GM18498 (cell line): Measurements from ENCODE around the gene FTO.

Experiments used
- ATAC-seq: cut with Tn5 transposase; IDR thresholded peaks from one replicate; pipeline ENCODE4 v1.9.1; 2021; ENCODE audit warnings: mild to moderate bottlenecking, moderate library complexity; ENCODE audit not compliant: unreplicated experiment

FTO gene

DNA sequence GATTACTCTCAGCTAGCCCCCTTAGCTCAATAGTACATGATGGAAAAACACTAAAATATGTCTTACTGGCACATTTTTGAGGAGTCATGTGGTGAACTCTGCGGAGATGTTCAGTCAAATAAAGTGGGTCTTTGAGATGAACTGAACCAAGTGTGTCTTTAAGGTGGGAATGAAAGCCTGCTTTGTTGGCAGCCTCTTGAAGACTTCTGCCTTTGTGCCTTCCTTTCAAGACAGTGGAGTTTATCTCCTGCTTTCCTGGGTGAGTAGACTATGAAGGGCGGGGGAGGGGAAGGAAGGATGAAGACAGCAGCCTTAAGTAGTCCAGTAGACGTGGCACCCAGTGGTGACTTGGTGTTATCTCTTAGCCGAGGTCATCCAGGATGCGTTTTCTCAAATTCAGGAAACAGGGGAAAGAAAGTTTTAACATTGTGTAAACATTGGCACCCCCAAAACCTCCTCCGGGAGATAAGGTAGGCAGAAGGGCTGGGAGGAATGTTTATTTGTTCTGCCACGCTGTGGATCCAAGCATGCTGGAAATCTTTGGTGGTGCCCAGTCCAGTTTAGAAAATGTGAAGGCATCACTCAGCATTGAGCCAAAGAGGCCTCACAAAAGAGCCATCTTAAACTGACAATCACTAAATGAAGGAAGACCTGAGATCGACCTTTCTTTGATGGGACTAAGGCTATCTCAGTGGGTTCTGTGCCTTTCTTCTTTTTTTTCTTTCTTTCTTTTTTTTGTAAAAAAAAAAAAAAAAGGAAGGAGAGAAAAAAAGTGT, 220.6 kb downstream of the FTO start:
- ATAC-seq, result no peak

DNA sequence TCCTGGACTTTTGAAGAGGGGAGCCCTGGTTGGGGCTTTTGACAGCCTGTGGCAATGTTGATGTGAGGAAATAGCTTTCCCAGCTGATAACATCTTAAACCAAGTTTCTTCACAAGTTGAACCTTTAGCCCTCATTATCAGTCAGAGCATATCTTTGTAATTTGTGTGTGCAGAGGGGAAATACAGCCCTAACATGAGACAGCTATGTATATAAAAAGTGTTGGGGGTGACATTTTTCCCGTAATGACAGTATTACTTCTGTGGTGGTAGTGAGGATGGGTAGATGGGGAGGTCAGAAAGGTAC, 221.1 kb downstream of the FTO start:
- ATAC-seq, result no peak

DNA sequence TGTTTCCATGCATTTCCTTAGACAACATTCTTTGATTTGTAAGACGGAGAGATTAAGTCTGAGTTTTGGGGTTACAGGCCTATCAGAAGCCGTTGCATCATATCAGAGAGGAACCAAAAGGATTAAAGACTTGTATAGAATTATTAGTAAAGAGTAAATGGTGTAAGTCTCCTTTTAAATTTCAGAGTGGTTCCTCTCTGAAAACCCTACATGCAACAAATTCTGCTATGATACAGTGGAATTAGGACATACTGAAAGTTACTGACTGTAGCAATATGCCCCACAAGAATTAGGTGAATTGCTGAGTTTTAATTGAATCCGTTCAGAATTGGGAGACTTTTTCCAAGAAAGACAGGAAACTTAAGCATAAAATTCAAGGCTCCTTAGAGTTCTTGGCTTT, 221.6 kb downstream of the FTO start:
- ATAC-seq, result no peak

DNA sequence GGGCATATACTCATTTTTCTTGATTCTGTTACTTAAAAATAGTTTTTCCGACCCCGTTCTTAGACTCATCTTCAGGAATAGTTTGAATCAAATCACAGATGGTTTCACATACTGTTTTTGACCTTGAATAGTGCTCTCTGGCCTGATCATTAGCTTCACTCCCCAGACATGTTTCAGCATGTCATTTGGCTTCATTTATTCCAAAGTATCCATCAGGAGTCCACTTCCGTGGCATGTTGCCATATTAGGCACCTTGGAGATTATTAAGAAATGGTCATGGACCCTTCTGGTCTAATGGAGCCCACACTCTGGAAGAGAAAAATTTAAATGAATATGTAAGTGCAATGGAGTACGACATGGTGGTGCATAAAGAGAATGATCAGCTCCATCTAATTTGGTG, 222.3 kb downstream of the FTO start:
- no peak for ATAC-seq

DNA sequence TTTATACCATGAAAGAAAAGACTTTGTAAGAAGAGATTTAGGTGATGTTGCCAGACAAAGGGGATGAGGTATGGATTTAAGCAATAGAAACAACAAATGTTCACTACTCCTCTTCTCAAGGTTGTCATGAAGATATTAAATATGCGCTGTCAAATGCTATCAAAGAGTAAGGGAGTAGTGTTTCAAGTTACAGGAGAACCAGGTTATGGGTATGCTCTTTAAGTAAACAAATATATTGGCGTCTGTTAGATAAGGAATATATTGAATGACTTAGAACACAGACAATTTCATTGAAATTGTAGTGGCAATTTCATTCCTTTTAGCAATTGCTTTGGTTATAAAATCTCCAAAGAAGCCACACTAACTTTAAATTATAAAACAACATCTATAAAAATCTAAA, 229.0 kb downstream of the FTO start:
- ATAC-seq, result no peak

DNA sequence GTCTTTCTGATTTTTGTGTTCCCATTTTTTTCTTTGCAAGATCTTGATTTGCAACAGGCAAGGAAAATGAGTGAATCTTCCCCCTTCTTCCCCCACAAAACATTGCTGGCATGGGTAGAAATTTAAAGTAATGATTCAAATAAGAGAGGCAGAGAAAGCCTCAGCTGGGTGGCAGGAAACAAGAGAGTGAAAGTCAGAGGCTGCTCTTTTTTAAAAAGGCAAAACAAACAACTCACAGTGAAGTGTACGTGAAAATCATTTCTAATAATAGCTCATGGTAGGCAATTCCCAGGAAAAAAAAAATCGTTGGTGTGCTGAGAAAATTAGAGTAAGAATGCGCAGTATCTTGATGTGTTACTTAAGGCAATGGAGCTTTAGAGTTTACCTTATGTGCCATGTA, 229.5 kb downstream of the FTO start:
- no peak for ATAC-seq

DNA sequence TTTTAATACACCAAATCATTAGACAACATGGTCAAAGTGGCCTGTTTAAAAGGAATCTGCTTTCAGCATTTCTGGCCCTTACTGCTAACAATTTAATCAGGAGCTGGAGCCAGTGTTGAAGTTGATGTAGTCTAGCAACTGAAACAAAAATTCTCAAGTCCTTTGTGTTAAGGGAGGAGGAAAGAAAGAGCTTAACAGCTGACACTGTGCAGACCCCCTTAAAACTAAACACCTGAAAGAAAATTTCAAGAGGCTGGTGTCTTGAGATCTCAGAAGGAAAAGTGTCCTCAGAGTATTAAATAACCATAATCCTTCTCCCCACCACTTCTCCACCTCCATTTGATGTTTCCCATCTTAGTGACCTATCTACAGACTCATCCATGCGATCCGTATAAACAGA, 232.1 kb downstream of the FTO start:
- no peak for ATAC-seq

DNA sequence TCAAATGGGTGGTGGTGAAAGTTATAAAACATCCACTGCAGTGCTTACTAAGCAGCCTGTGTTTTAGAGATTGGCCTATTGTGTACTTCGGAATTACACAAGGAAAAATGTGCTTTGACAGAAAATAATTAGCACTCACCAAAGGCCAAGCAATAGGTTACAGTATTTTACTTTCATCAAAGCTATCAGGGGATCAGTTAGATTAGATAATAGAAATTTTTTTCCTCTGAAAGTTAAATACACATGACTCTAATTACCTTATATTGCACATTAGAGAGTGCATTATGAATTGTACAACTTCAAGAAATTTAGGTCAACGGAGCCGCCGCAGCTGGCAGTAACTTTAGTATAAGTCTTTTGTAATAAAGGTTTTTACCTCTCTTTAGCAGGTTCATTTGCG, 232.6 kb downstream of the FTO start:
- no peak for ATAC-seq

DNA sequence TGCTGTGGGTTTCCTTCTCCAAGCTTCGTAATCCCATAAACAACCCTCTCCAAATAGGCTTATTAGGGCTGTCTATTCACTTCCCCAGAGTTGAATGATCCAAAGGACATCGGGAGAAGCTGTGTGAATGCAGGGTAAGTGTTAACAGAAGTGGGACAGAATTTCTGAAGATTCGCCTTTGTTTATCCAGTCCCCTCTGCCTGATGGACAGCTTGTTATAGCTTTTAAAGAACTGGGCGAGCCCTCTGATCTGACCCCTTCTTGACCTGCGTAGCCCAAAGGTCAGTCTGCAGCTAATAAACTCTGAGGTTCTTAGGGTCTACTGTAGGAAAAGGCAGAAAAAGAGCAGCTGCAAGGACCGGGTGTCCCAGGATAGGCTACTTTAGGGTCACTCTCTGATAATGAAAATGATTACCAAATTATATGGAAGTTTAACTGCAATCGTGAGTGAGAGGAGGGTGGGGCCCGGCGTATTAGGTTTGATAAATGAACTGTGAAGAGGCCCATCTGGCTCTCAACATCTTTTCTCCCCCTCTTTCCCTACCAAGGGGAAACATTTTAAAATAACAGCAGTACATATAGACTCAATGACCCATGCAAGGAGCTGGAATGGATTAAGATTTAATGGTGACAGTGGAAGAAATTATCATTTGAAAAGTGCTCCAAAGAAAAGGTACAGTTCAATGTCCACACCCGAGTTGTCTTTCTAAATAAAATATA, 233.4 kb downstream of the FTO start:
- no peak for ATAC-seq

DNA sequence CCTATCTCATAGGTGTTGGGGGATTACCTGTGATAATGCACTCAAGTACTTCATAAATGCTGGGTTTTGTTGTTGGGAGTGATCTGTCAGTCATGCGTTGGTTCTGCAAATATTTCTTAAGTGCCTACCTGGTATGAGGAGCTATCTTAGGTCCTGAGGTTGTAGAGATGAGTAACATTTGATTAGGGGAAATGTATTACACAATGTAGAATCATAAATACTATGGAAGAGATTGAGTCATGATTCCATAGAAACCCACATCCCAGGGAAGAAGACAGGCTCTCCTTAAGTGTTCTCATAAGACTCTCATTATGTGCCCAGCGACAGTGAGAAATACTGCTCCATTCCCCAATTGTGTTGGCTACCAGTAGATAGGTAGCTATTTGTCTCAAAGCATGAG, 240.1 kb downstream of the FTO start:
- ATAC-seq, result no peak

DNA sequence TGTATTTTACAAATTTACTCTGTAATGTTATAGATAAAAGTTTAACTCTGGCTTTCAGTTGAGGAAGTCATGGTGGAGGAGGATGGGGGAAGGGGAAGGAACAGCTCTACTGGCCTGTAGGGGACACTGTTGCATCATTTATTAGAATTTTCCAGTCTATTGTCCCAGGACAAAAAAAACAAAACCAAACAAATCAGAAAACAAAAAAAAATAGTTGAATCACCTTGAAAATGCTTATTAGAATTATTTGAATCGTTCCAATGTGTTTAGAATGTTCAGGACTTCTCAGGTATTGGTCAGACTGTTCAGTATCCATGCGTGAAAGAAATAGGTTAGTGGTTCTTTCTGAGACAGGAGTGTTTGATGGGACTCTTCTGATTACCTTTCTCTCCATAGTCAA, 242.0 kb downstream of the FTO start:
- ATAC-seq, result no peak

DNA sequence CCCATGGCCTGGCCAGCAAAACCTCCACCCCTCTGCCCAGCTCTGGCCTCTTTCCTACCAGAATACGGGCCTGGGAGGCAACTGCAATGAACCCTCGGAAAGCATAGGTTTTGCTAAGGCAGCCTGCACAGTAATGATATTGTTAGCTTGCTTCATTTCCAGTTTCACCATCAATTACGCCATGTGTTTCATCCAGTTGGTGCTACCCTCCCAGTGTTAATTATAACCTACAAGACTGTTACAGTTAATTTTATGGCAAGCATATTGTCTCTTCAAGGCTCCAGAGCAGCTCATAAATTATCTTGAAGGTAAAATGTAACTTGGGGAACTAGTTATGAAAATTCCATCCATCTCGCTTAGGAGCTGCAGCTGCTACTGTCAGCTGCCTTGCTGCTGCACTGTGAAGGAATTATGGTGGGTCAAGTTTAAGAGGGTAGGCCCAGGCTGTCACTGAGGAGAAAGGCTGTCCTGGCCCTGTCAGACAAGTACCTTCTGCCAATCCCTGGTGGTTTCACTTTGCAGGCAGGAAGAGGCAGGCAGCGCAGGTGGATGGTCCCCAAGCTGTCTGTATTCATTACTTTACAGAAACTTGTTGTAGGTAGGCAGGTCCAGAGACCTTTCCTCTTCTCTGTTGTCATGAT, 242.9 kb downstream of the FTO start:
- ATAC-seq, result no peak

DNA sequence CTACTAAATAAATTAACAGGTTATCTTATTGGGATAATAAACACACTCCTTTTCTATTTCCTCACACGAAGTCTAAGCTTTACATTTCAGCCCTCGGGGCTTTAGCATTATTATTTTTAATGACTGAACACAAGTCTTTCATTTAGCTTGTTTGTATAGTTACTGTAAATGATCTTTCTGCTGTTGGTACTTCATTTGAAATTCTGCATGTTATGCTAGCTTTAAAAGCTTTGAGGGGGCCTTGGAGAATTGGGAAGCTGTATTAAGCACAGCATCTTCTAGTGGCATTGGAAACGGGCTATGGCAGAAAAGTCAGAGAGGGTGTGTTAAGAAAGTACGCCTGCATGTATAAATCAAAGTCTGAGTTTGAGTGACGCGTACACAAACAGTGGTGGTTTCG, 243.7 kb downstream of the FTO start:
- ATAC-seq, result no peak

DNA sequence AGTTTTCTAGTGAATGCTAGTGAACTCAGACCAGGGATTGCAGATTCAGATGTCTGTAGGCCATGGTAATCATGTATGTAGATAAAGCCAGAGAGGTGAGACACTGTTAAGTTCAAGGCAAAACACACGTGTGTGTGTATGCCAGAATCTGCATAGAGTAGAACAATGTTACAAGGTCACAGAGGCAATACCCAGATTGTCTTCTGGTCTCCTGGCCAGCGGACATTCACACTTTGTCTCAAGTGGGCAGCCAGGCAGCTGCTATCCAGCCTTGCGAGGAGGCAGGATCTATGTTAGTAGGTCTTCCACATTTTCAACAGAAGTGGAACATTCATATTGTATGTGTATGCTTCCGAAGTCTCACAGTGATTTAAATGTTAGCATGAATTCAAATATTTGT, 244.4 kb downstream of the FTO start:
- no peak for ATAC-seq

DNA sequence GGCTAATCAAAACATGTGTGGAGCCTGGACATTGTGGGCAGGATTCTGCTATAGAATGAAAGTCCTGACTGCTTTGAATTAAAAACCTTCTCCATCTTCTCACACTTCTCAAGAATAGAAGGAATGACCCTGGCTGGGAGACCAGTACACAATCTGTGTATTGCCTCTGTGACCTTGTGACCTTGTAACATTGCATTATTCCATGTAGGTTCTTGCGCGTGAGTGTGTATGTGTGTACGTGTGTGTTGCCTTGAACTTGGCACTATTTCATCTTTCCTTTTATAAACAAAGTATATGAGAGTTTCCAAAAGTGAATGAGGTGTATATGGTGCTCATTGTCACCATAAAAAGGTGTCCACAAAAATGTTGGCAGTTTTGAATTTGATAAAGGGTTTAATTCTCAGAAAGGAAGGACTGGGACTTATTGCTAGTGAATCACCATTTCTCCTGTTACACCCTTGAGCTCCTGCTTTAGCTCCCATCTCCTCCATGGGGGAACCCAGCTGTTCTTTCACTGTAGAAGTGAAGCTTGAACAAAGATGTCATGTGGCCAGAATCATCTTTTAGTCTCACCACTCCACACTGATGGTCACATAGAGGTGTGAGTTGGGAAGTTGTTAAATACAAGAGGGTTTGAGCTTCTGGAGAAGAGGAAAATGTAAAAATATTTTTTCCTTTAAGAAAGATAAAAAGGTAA, 244.9 kb downstream of the FTO start:
- ATAC-seq, result no peak

DNA sequence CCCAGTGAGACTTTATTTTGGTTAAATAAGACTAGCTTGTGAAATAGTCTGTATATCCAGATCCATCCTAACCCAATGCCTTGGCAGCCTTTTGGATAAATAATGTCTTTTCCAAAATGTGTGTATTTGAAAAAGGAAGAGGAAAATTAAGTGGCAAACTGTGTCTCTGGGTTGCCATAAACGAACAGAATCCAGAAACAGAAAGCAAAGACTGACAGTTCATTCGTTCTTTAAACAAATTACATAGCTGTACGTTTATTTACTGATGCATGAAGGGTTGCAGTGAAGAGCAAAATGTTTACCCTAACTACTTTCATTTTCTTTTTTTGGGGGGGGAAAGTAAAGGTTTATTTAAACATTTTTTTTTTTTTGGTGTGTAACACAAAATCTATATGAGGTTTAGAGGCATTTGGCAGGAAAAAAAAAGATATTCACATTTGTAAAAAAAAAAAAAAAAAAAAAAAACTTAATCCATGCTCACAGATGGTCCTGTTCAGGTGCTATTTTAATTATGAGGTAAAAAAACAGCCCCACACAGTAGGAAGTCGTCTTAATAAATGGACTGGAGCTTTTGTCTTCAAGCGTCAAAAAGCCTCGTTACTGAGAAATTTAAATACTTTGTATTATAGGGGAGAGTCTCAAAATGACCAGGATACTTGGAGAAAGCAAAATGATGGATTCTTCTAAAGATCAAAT, 245.9 kb downstream of the FTO start:
- ATAC-seq, result peak; percentile 64

DNA sequence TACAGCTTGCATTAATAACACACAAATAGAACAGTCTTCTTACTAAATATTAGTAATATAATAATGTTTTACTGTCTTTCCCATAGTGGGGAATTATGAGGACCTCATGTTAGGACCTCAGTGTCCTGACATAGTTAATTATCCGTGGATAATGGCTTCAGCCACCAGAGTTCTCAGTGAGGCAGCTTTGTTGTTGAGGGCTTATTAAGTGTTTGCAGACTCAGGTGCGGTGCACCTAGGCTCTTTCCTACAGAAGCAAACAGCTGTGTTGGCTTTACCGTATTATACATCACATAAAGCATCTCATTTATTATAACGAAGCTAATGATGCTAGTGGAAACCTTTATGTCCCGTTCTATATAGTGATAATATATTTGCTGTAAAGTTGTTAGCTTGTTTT, 246.7 kb downstream of the FTO start:
- ATAC-seq, result no peak

DNA sequence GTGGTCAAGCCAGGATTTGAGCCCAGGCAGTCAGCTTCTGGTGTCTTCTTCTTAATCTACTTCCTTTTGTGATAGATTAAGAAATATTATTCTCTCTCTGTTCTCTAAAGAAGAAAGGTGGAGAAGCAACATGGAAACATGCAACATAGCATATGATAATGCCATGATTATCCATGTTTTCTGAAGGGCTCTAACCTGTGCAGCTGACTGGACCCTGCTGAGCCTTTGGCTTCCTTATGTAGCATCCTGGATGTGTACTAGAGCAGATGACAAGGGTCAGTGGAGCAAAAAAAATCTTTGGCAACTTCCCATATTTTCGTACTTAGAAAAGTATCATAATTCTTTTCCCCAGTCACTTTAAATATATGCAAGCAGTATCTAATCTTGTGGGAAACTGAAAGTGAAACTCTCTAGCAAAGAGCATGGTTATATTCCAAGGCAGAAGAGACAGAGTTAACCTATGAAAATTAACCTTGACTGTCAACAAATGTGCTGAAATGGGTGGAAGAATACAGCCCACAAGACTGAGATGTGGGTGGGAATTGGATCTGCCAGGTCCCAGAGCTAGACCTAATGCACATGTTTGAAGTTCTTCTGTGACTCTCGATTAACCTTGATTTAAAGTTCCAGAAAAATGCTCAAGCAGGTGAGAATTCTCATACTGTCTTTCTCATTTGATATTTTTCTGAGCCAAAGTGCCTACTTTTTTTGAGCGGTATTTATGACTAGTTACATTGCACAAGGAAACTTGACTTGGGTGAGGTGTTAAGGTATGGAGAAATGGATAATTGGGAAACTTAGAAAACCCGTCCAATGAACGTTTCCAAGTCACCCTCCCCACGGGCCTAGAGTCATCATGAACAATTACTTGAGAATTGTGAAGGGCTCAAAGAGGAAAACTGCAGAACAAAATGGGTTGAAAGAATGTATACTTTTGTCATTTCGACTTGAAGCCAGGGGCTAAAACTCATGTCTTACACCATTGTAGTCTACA, 248.6 kb downstream of the FTO start:
- ATAC-seq, result peak; percentile 72

DNA sequence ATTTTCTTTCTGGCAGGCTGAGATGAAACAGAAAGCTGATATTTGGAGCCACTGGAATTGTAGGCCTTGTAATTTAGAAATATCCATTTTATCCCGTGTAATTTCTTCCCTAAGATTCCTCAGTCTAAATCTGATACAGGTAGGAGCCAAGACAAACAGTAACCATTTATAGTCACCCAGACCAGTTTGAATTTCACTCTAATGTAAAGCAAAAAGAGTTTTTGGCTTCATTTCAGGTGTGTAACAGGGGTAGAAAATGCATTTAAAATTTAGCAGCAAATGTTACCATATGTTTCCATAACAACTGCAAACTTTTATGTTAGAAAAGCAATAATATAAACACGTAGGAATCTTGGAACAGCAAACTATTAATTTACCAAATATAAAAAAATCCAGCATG, 249.4 kb downstream of the FTO start:
- ATAC-seq, result no peak
